Loucy (cell line): Measurements from ENCODE around the gene IGFALS.

Source experiments
- H2AFZ ChIP-seq: fragments of 200-600 bp; sonication (generic); 2 replicates; pipeline ENCODE4 v1.6.0; 2016; ENCODE audit warnings: antibody characterized with exemption, mild to moderate bottlenecking, low read length, moderate library complexity
- H3F3A ChIP-seq: fragments of 200-600 bp; 2 replicates; pipeline ENCODE4 v1.6.0; 2016; ENCODE audit warnings: antibody characterized with exemption, low read depth, mild to moderate bottlenecking
- H3K27me3 ChIP-seq: fragments of 200-600 bp; sonication (generic); 2 replicates; pipeline ENCODE4 v1.6.1; 2014; ENCODE audit warnings: low read length, mild to moderate bottlenecking; ENCODE audit not compliant: insufficient read depth, poor library complexity, severe bottlenecking
- H3K36me3 ChIP-seq: fragments of 200-600 bp; sonication (generic); 2 replicates; pipeline ENCODE4 v1.6.1; 2016; ENCODE audit warnings: low read length; ENCODE audit not compliant: insufficient read depth
- H3K4me1 ChIP-seq: fragments of 200-600 bp; sonication (generic); 2 replicates; pipeline ENCODE4 v1.5.1; 2014; ENCODE audit warnings: low read length, mild to moderate bottlenecking; ENCODE audit not compliant: insufficient read depth, poor library complexity, severe bottlenecking
- H3K4me2 ChIP-seq: fragments of 200-600 bp; sonication (generic); 2 replicates; pipeline ENCODE4 v1.6.0; 2014; ENCODE audit warnings: antibody characterized with exemption, low read length, low read depth, mild to moderate bottlenecking; ENCODE audit not compliant: poor library complexity, severe bottlenecking
- H3K4me3 ChIP-seq: fragments of 200-600 bp; sonication (generic); 2 replicates; pipeline ENCODE4 v1.5.1; 2014; ENCODE audit warnings: low read length, mild to moderate bottlenecking, mixed read lengths; ENCODE audit not compliant: poor library complexity, severe bottlenecking
- H3K79me2 ChIP-seq: fragments of 200-600 bp; sonication (generic); 2 replicates; pipeline ENCODE4 v1.6.1; 2014; ENCODE audit warnings: low read length; ENCODE audit not compliant: insufficient read depth
- H3K9ac ChIP-seq: fragments of 200-600 bp; sonication (generic); 2 replicates; pipeline ENCODE4 v1.6.0; 2014; ENCODE audit warnings: mild to moderate bottlenecking, low read depth, low read length, moderate library complexity; ENCODE audit not compliant: poor library complexity, severe bottlenecking
- H3K9me2 ChIP-seq: fragments of 200-600 bp; sonication (generic); replicated peaks from 2 replicates; pipeline ENCODE4 v1.6.1; 2016; ENCODE audit warnings: low read depth, low read length, mixed read lengths
- H3K9me3 ChIP-seq: fragments of 200-600 bp; sonication (generic); 2 replicates; pipeline ENCODE4 v1.6.1; 2014; ENCODE audit warnings: mild to moderate bottlenecking, antibody characterized with exemption, low read length, low read depth; ENCODE audit not compliant: insufficient read depth
- H4K20me1 ChIP-seq: fragments of 200-600 bp; sonication (generic); 2 replicates; pipeline ENCODE4 v1.6.0; 2014; ENCODE audit warnings: antibody characterized with exemption, low read length, mild to moderate bottlenecking; ENCODE audit not compliant: insufficient read depth, poor library complexity, severe bottlenecking
- CTCF ChIP-seq: fragments of 200-600 bp; sonication (generic); conservative IDR thresholded peaks from 2 replicates; pipeline ENCODE4 v1.5.1; 2014; ENCODE audit warnings: mild to moderate bottlenecking, antibody characterized with exemption, low read length
- EZH2phosphoT487 ChIP-seq: fragments of 200-600 bp; IDR thresholded peaks from 2 replicates; pipeline ENCODE4 v1.6.1; 2018; ENCODE audit warnings: antibody characterized with exemption, mild to moderate bottlenecking, moderate library complexity, borderline replicate concordance

IGFALS gene

GRCh38 chr16:1787322-1788094 lies 6.0 kb downstream of the IGFALS start:
- Histone ChIP-seq H4K20me1 (no peaks in the 10 kb centered on the region), H3K4me1 (no peaks in the 10 kb centered on the region), H3K9ac (no peak overlapping the region), H3K9me3 (no peaks in the 10 kb centered on the region), H2AFZ (no peak overlapping the region), H3K27me3 (no peaks in the 10 kb centered on the region), H3K79me2 (peaks cover 34% of the 10 kb centered on the region), H3K9me2 (no peaks in the 10 kb centered on the region), H3F3A (no peaks in the 10 kb centered on the region), H3K4me2 (no peak overlapping the region), H3K36me3 (no peaks in the 10 kb centered on the region), H3K4me3 (no peak overlapping the region)
- TF ChIP-seq EZH2phosphoT487 (no peak), CTCF (no peak)

GRCh38 chr16:1787056-1787321 lies 6.5 kb downstream of the IGFALS start:
- Histone ChIP-seq H4K20me1 (no peaks in the 10 kb centered on the region), H3K27me3 (no peaks in the 10 kb centered on the region), H3K4me1 (no peaks in the 10 kb centered on the region), H3K9me3 (no peaks in the 10 kb centered on the region), H3K4me2 (no peak overlapping the region), H3K4me3 (no peak overlapping the region), H3K9ac (no peak overlapping the region), H2AFZ (no peak overlapping the region), H3K36me3 (no peaks in the 10 kb centered on the region), H3K9me2 (no peaks in the 10 kb centered on the region), H3K79me2 (peaks cover 34% of the 10 kb centered on the region), H3F3A (no peaks in the 10 kb centered on the region)
- TF ChIP-seq EZH2phosphoT487 (no peak), CTCF (no peak)

- no peaks in the 10 kb centered on the region for H3K9me3 ChIP-seq
- no peaks in the 10 kb centered on the region for H3K4me1 ChIP-seq
- TF ChIP-seq CTCF (no peak), EZH2phosphoT487 (no peak)
- H4K20me1 ChIP-seq: peaks cover under 1% of the 10 kb centered on the region
- H3K27me3 ChIP-seq: no peaks in the 10 kb centered on the region
- H3K36me3 ChIP-seq: no peaks in the 10 kb centered on the region
- H3K79me2 ChIP-seq: peaks cover 40% of the 10 kb centered on the region
- no peak overlapping the region for H3K9ac ChIP-seq
- no peak overlapping the region for H3K4me3 ChIP-seq
- H3K4me2 ChIP-seq: no peak overlapping the region
- no peaks in the 10 kb centered on the region for H3K9me2 ChIP-seq
- no peaks in the 10 kb centered on the region for H3F3A ChIP-seq
- H2AFZ ChIP-seq: no peak overlapping the region
Observed at GRCh38 chr16:1786242-1787055, 7.1 kb downstream of the IGFALS start.
